B cell (primary cell): ENCODE measurements around the gene CHST11. TPM values are rescaled to one million over a fixed set of nuclear protein-coding genes. Genes with fewer than 3 reads are reported as not detected.
"Not testable (repeated sequence)": the region's sequence is repeated elsewhere in the genome, so short reads cannot be mapped to it uniquely, and the experiment has no call there.

Experiments used
- ATAC-seq: fragments of 200-7000 bp; cut with Tn5 transposase; one replicate; pipeline ENCODE4 v1.10.0; 2021; ENCODE audit warnings: low read depth, mild to moderate bottlenecking, moderate number of reproducible peaks, moderate library complexity
- CTCF ChIA-PET: fragments of 350-600 bp; sonication (Branson Sonifier 250); formaldehyde crosslinking; loops from one replicate; lab custom pipeline; 2021; ENCODE audit warnings: antibody characterized with exemption, inconsistent platforms; lab: Charles Lee
- POLR2A ChIA-PET: fragments of 350-600 bp; sonication (Branson Sonifier 250); formaldehyde crosslinking; loops from one replicate; lab custom pipeline; 2021; ENCODE audit warnings: antibody characterized with exemption; lab: Charles Lee
- DNase-seq: peaks from one replicate; pipeline ENCODE4 v3.0.0; 2013
- H2AFZ ChIP-seq: 2 replicates; pipeline ENCODE4 v1.6.1; 2012; ENCODE audit warnings: mild to moderate bottlenecking, low read depth, low read length; ENCODE audit not compliant: insufficient read depth, poor library complexity, severe bottlenecking
- H3K27ac ChIP-seq, 2 donors: 1 replicate in 1 of 2; 2 replicates in 1 of 2; pipeline ENCODE4 v1.5.1; 2012 to 2013; ENCODE audit warnings: low read length in 2 of 2, mild to moderate bottlenecking in 2 of 2, moderate library complexity in 1 of 2
- H3K27me3 ChIP-seq, 4 experiments: fragments of 200-600 bp in 1 of 4; sonication (generic) in 1 of 4; replicated peaks in 1 of 4; 1 replicate in 2 of 4; 2 replicates in 2 of 4; pipeline versions ENCODE4 v1.6.1 to v1.7.0; 2013 to 2016; ENCODE audit warnings: low read length in 3 of 4, mild to moderate bottlenecking in 2 of 4, mixed read lengths in 1 of 4, moderate library complexity in 1 of 4; ENCODE audit not compliant: insufficient read depth in 4 of 4, control insufficient read depth in 3 of 4; ENCODE audit errors: control extremely low read depth in 1 of 4
- H3K36me3 ChIP-seq, 2 experiments: replicated peaks in 1 of 2; 1 replicate in 1 of 2; 2 replicates in 1 of 2; pipeline versions ENCODE4 v1.6.1 to v1.7.1; 2013; ENCODE audit warnings: low read length in 1 of 2; ENCODE audit not compliant: insufficient read depth in 2 of 2, control insufficient read depth in 1 of 2; ENCODE audit errors: control extremely low read depth in 1 of 2, extremely low read depth in 1 of 2
- H3K4me1 ChIP-seq, 2 donors: fragments of 200-600 bp in 1 of 2; sonication (generic) in 1 of 2; 1 replicate in 1 of 2; 2 replicates in 1 of 2; pipeline versions ENCODE4 v1.5.1 to v1.6.1; 2013 to 2017; ENCODE audit warnings: low read length in 2 of 2; ENCODE audit not compliant: control insufficient read depth in 2 of 2, insufficient read depth in 2 of 2
- H3K4me2 ChIP-seq: replicated peaks from 2 replicates; pipeline ENCODE3; 2012; ENCODE audit warnings: mild to moderate bottlenecking, low read depth, low read length; ENCODE audit not compliant: poor library complexity, severe bottlenecking
- H3K4me3 ChIP-seq, 5 experiments: fragments of 200-600 bp in 1 of 5; sonication (generic) in 1 of 5; 1 replicate in 3 of 5; 2 replicates in 2 of 5; pipeline versions ENCODE4 v1.5.1 to v1.7.0; 2011 to 2016; ENCODE audit warnings: low read length in 4 of 5, mild to moderate bottlenecking in 4 of 5, low read depth in 2 of 5, control low read depth in 1 of 5, moderate library complexity in 1 of 5; ENCODE audit not compliant: insufficient read depth in 1 of 5; ENCODE audit errors: control extremely low read depth in 1 of 5, extremely low read depth in 1 of 5
- H3K79me2 ChIP-seq: fragments of 200-600 bp; sonication (generic); one replicate; pipeline ENCODE4 v1.6.0; 2016; ENCODE audit warnings: low read length; ENCODE audit not compliant: control insufficient read depth, insufficient read depth
- H3K9ac ChIP-seq: fragments of 200-600 bp; sonication (generic); 2 replicates; pipeline ENCODE4 v1.6.1; 2017; ENCODE audit warnings: mild to moderate bottlenecking, low read length, moderate library complexity
- H3K9me3 ChIP-seq, 3 donors: one replicate each; pipeline versions ENCODE4 v1.6.1 to v1.7.1; 2013; ENCODE audit warnings: low read length in 2 of 3; ENCODE audit not compliant: control insufficient read depth in 2 of 3, insufficient read depth in 1 of 3; ENCODE audit errors: control extremely low read depth in 1 of 3
- H4K20me1 ChIP-seq: 2 replicates; pipeline ENCODE4 v1.6.0; 2012; ENCODE audit warnings: mild to moderate bottlenecking, low read length; ENCODE audit not compliant: insufficient read depth, control insufficient read depth, poor library complexity, severe bottlenecking
- H3K27ac Mint-ChIP-seq: one replicate; pipeline ENCODE4 v1.8.0; 2021; ENCODE audit warnings: mixed read lengths
- H3K27me3 Mint-ChIP-seq: one replicate; pipeline ENCODE4 v1.8.0; 2021; ENCODE audit warnings: mixed read lengths
- H3K4me1 Mint-ChIP-seq: one replicate; pipeline ENCODE4 v1.8.0; 2021; ENCODE audit warnings: mixed read lengths
- H3K4me3 Mint-ChIP-seq: one replicate; pipeline ENCODE4 v1.8.0; 2021; ENCODE audit warnings: mixed read lengths
- H3K9me3 Mint-ChIP-seq: one replicate; pipeline ENCODE4 v1.8.0; 2022; ENCODE audit warnings: mixed read lengths; ENCODE audit not compliant: insufficient read depth
- CTCF ChIP-seq: fragments of 200-600 bp; IDR thresholded peaks from one replicate; pipeline ENCODE4 v1.8.0; 2022; ENCODE audit warnings: antibody characterized with exemption, mild to moderate bottlenecking
- EZH2 ChIP-seq: IDR thresholded peaks from 2 replicates; pipeline ENCODE4 v1.6.1; 2012; ENCODE audit warnings: borderline replicate concordance, low read depth, mild to moderate bottlenecking, moderate library complexity, low read length; ENCODE audit not compliant: insufficient read depth, poor library complexity, severe bottlenecking
- WGBS: methylation state at CpG from one replicate; pipeline ENCODE4 v1.1.5; 2013; ENCODE audit warnings: missing lambda C conversion rate; ENCODE audit not compliant: insufficient coverage; 5-methylcytosine and 5-hydroxymethylcytosine counted together
- intact Hi-C: fragments of 100-400 bp; cut with micrococcal nuclease; formaldehyde crosslinking; loops from one replicate; pipeline ENCODE4 v1.10.0; 2022
- polyA plus RNA-seq: library from polyadenylated mRNA; depleted of rRNA; stranded (reverse); fragments of >200 nt; gene quantifications from 2 replicates; pipeline ENCODE4 v1.2.3, GENCODE V29; 2012
- total RNA-seq, 2 donors: library from RNA; stranded (reverse); fragments of 120-200 nt in 1 of 2; gene quantifications; 1 replicate in 1 of 2; 2 replicates in 1 of 2; pipeline versions ENCODE4 v1.2.3 to v1.2.4, GENCODE V29; 2013 to 2022

CHST11 gene
- total and polyA plus RNA-seq, 2 donors (not counting 1 experiment from before 2014, with no cell fraction given): 46.3 to 152 TPM

- no peak for DNase-seq
- Mint-ChIP-seq H3K9me3 (peaks cover 10% of the 10 kb centered on the region), H3K27me3 (no peaks in the 10 kb centered on the region), H3K4me1 (peaks cover 74% of the 10 kb centered on the region), H3K27ac (peak overlapping the region; percentile 46), H3K4me3 (no peak overlapping the region)
- Histone ChIP-seq H3K4me2 (no peak overlapping the region), H3K27me3 (no peaks in the 10 kb centered on the region), H4K20me1 (peaks cover 8% of the 10 kb centered on the region), H3K79me2 (peaks cover 100% of the 10 kb centered on the region), H3K36me3 (no peaks in the 10 kb centered on the region), H3K9ac (no peak overlapping the region), H3K4me1 (peaks cover 36 to 37% of the 10 kb centered on the region in 2 donors), H3K9me3 (peaks cover 2 to 21% (median 19%) of the 10 kb centered on the region in 3 donors), H2AFZ (no peak overlapping the region), H3K4me3 (no peak overlapping the region), H3K27ac (peak overlapping the region in 1 of 2 donors; percentile 29)
- WGBS: 54% methylated on average over 4 of the region's 4 CpGs
- intact Hi-C loops: no loop called here
- no peak for TF ChIP-seq EZH2
- ATAC-seq: no peak
- ChIA-PET POLR2A (no interaction called here), CTCF (no interaction called here)
These were observed 69.6 kb downstream of the CHST11 start for GRCh38 chr12:104526320-104526719.

- intact Hi-C loops: no loop called here
- Histone ChIP-seq H3K79me2 (peaks cover 100% of the 10 kb centered on the region), H3K4me1 (peaks cover 32 to 34% of the 10 kb centered on the region in 2 donors), H3K9ac (no peak overlapping the region), H3K27me3 (no peaks in the 10 kb centered on the region), H2AFZ (no peak overlapping the region), H3K27ac (peak overlapping the region in 1 of 2 donors; percentile 29), H3K4me2 (no peak overlapping the region), H3K9me3 (peaks cover 2 to 21% (median 19%) of the 10 kb centered on the region in 3 donors), H4K20me1 (peaks cover 12% of the 10 kb centered on the region), H3K4me3 (no peak overlapping the region), H3K36me3 (no peaks in the 10 kb centered on the region)
- TF ChIP-seq CTCF: no peak
- no peak for TF ChIP-seq EZH2
- WGBS: 96% methylated on average over 3 of the region's 6 CpGs
- no peak overlapping the region for H3K4me3 Mint-ChIP-seq
- H3K4me1 Mint-ChIP-seq: peaks cover 74% of the 10 kb centered on the region
- ChIA-PET POLR2A (no interaction called here), CTCF (no interaction called here)
- H3K27me3 Mint-ChIP-seq: no peaks in the 10 kb centered on the region
- H3K9me3 Mint-ChIP-seq: peaks cover 10% of the 10 kb centered on the region
- H3K27ac Mint-ChIP-seq: peak overlapping the region; percentile 50
- DNase-seq: no peak
- ATAC-seq: no peak
These were observed 70.0 kb downstream of the CHST11 start for GRCh38 chr12:104526751-104527150.

- H3K9ac ChIP-seq, DNase-seq, H3K36me3 ChIP-seq, H3K27me3 Mint-ChIP-seq, ATAC-seq, H3K4me3 Mint-ChIP-seq, H2AFZ ChIP-seq, H3K4me3 ChIP-seq, H3K9me3 Mint-ChIP-seq, intact Hi-C loops, H3K27me3 ChIP-seq, H3K4me2 ChIP-seq: not testable (repeated sequence)
- ChIA-PET POLR2A (interaction anchor here (0.5 kb wide), 1 partner anchor 17 kb away, joined by 7 read pairs; no protein-coding TSS in a partner anchor), CTCF (interaction anchor here (1.5 kb wide), 1 partner anchor 146 kb away, joined by 7 read pairs; no protein-coding TSS in a partner anchor)
- peaks cover 75% of the 10 kb centered on the region for H3K4me1 Mint-ChIP-seq
- Histone ChIP-seq H3K79me2 (peaks cover 100% of the 10 kb centered on the region), H3K9me3 (peaks cover 2 to 21% (median 19%) of the 10 kb centered on the region in 3 donors), H3K4me1 (peaks cover 30 to 34% of the 10 kb centered on the region in 2 donors), H4K20me1 (peaks cover 18% of the 10 kb centered on the region), H3K27ac (peak overlapping the region in 1 of 2 donors; percentile 29)
- peak overlapping the region; percentile 61 for H3K27ac Mint-ChIP-seq
- WGBS: no CpG with 5 or more reads among the region's 5 CpGs
These were observed 70.9 kb downstream of the CHST11 start for GRCh38 chr12:104527653-104528052.
